Fibroblast of gingiva (primary cell): Measurements from ENCODE around the gene DRP2.
"Not testable (repeated sequence)": the region's sequence is repeated elsewhere in the genome, so short reads cannot be mapped to it uniquely, and the experiment has no call there.

ENCODE experiments used
- DNase-seq: peaks from one replicate; pipeline ENCODE4 v3.0.0-alpha.2; 2011; ENCODE audit warnings: low read depth

The DRP2 gene

GRCh38 chrX:101241531-101241930 is 21.9 kb downstream of the DRP2 start:
- DNase-seq = no peak

- peak; percentile 23 for DNase-seq
These were observed 33.0 kb downstream of the DRP2 start for GRCh38 chrX:101252634-101253033.

DNA sequence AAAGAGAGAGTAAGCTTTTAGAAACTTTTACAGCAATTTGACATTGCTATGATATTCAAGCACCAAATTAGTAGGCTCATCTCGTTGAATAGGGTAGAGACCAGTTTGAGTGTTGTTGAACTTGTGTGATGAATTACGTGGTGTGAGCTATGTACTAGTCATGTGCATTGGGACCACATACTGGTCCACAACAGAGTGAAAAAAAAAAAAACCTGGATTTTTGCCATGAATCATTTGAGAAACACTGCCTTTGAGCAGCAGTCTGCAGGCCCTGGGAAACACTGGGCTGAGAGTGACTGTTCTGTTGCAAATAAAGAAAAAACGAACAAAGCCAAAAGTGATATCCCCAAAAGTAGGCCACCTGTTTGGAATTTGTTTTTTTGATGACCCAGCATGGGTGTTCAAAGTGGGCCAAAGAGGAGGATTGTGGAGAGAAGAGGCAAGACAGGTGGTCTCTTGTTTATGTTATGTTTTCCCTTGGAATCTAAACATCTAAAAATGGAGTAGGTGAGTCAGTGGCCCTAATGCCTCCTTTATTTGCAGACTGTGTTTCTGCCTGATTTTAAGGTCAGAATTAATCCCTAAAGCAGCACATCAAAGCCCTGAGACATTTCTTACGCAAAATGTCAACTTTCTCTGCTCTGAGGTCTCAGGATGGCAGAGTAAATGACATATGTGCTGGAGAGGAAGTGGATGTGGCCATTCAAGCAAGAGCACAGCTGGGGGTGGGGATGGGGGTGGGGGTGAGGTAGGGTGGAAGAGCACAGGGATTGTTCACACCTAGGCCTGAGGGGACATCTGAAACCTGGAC is 38.1 kb downstream of the DRP2 start:
- DNase-seq = no peak

GRCh38 chrX:101258259-101258581 is 38.6 kb downstream of the DRP2 start:
- no peak for DNase-seq

GRCh38 chrX:101260435-101260834 is 40.8 kb downstream of the DRP2 start:
- peak; percentile 2 for DNase-seq

GRCh38 chrX:101262590-101262989 is 43.0 kb downstream of the DRP2 start:
- no peak for DNase-seq

- no peak for DNase-seq
These were observed 44.2 kb downstream of the DRP2 start for GRCh38 chrX:101263766-101264165.

GRCh38 chrX:101265869-101266428 is 46.4 kb downstream of the DRP2 start:
- DNase-seq = peak; percentile 41

- no peak for DNase-seq
These were observed 54.6 kb downstream of the DRP2 start for GRCh38 chrX:101274198-101274597.

DNA sequence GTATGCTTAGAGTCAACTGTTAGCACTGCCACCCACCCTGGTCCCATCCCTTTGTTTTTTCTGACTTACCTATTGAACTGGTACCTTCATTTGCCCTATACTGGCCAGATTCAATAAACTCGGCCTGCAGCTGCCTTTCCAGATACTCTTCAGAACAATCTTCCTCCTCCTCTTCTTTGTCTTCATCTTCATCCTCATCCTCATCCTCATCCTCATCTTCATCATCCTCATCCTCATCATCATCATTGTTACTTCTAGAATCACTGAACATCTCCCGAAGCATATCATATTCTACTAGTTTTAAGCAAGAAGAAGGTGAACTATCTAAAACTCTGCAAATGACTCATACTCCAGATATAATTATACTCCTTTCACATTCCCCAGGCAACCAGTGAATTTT is 56.7 kb downstream of the DRP2 start:
- no peak for DNase-seq

DNA sequence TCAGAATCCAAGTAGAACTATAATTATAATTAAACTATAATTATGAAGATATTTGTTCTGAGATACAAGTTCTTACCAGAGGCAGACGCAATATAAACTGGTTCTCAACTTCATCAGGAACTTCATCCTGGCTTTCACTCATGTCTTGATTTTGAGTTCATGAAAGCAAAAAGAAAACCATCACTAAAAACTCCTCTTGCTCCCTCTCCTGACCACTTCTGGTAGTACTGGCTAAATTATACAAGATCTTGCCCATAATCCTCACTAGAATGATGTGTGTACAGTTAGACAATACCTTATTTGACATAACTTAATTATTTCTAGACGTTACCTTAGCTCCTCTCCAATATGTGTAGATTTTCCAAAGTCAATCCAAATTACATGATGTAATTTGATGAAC is 67.8 kb downstream of the DRP2 start:
- DNase-seq = peak; percentile 13

DNA sequence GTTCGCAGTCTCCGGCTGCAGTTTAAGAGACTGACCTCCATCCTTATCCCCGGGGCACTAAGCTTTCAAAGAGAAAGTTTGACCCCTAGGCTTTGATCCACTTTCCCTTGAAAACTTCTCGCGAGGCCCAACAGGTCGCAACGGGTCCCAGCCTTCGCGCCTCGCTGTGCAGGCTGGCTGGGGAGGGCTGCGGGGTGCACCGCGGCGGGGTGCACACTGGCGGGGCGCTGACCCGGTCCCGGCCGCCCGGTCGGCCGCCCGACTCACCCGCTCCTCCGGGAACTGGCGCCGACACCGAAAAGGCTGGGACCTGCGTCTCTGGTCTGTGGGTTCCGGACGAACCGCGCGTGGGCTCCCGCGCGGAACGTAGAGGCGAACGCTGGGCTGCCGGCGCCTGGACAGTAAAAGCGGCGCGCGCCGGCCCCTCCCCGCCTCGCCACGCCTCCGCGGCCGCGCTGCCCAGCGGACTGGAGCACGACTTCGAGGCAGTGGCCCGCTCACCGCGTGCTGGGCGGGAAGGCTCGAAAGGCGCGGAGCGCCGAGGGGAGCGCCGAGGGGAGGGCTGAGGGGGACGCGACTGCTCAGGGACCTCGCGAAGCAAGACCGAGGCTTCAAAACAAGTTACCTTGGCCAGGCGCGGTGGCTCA is 71.5 kb downstream of the DRP2 start, which contains the start of gene TAF7L:
Gene TAF7L (minus strand): TSS at position 378 of the 647 bp plus-strand sequence. CDS start 3,791 bp downstream, outside the sequence.
- DNase-seq = no peak

DNA sequence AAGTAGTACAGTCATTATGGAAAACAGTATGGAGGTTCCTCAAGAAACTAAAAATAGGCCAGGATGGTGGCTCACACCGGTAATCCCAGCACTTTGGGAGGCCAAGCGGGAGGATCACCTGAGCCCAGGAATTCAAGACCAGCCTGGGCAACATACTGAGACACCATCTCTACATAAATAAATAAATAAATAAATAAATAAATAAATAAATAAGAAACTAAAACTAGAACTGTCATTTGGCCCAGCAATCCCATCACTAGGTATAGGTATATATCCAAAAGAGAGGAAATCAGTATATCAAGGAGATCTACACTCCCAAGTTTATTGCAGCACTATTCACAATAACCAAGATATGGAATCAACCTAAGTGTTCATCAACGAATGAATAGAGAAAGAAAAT is 76.0 kb downstream of the DRP2 start:
- not testable (repeated sequence) for DNase-seq

GRCh38 chrX:101303790-101304189 is 84.2 kb downstream of the DRP2 start:
- no peak for DNase-seq
